GM10266 (cell line): ENCODE data around the gene CDKL4.
"Not testable (repeated sequence)": the region's sequence is repeated elsewhere in the genome, so short reads cannot be mapped to it uniquely, and the experiment has no call there.

Experiments used
- DNase-seq: peaks from one replicate; pipeline ENCODE4 v3.0.0; 2012; ENCODE audit errors: extremely low spot score
- CTCF ChIP-seq: IDR thresholded peaks from 2 replicates; pipeline ENCODE4 v1.5.1; 2012; ENCODE audit warnings: mild to moderate bottlenecking, low read depth; ENCODE audit not compliant: control insufficient read depth, insufficient read depth; ENCODE audit errors: missing control alignments

The CDKL4 gene

GRCh38 chr2:39217192-39217550, 26.6 kb downstream of the CDKL4 start:
- DNase-seq, result no peak
- no peak for TF ChIP-seq CTCF

GRCh38 chr2:39216346-39217191, 27.2 kb downstream of the CDKL4 start:
- no peak for TF ChIP-seq CTCF
- DNase-seq, result no peak

GRCh38 chr2:39215545-39215944, 28.2 kb downstream of the CDKL4 start:
- TF ChIP-seq CTCF, result no peak
- DNase-seq, result no peak

- DNase-seq, result no peak
- TF ChIP-seq CTCF, result no peak
Measured at GRCh38 chr2:39213015-39213414, 30.8 kb downstream of the CDKL4 start.

- DNase-seq, result no peak
- TF ChIP-seq CTCF, result no peak
Measured at GRCh38 chr2:39210846-39211245, 32.9 kb downstream of the CDKL4 start.

GRCh38 chr2:39203382-39203781, 40.4 kb downstream of the CDKL4 start:
- no peak for TF ChIP-seq CTCF
- DNase-seq, result no peak

- no peak for TF ChIP-seq CTCF
- no peak for DNase-seq
Measured at GRCh38 chr2:39202639-39203369, 41.0 kb downstream of the CDKL4 start.

- DNase-seq, result not testable (repeated sequence)
Measured at GRCh38 chr2:39197003-39197402, 46.8 kb downstream of the CDKL4 start.
